WI38 (cell line): ENCODE measurements around the gene TMEM171.

ENCODE experiments used
- H3K4me3 ChIP-seq: 2 replicates; pipeline ENCODE4 v1.5.1; 2011; ENCODE audit warnings: low read depth, mild to moderate bottlenecking, control low read depth, low read length
- TF ChIP-seq, protein P1 (sequence below): IDR thresholded peaks from 2 replicates; pipeline ENCODE4 v1.5.1; 2012; ENCODE audit warnings: low read depth, mild to moderate bottlenecking, control low read depth, low read length

The TMEM171 gene

DNA sequence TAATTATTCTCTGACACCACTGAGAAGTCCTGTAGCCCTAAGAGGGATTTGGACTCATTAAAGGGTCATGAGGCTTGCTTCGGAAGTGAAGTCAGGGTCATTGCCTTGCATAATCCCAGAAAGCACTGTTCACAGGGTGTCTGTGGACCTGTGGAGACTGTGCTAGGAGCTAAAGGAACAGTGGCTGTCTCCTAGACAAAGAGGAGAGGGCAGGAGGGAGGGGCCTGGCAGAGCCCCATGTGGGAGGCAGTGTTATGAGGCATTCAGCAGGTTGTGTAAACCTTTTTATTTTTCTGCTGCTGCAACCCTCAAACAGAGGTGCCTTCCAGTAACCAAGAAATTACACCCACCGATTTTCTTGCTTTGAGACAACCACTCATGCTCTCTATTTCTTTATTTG is 55.9 kb downstream of the TMEM171 start:
- TF ChIP-seq, protein P1, sequence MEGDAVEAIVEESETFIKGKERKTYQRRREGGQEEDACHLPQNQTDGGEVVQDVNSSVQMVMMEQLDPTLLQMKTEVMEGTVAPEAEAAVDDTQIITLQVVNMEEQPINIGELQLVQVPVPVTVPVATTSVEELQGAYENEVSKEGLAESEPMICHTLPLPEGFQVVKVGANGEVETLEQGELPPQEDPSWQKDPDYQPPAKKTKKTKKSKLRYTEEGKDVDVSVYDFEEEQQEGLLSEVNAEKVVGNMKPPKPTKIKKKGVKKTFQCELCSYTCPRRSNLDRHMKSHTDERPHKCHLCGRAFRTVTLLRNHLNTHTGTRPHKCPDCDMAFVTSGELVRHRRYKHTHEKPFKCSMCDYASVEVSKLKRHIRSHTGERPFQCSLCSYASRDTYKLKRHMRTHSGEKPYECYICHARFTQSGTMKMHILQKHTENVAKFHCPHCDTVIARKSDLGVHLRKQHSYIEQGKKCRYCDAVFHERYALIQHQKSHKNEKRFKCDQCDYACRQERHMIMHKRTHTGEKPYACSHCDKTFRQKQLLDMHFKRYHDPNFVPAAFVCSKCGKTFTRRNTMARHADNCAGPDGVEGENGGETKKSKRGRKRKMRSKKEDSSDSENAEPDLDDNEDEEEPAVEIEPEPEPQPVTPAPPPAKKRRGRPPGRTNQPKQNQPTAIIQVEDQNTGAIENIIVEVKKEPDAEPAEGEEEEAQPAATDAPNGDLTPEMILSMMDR: no peak
- H3K4me3 ChIP-seq: no peak overlapping the region

DNA sequence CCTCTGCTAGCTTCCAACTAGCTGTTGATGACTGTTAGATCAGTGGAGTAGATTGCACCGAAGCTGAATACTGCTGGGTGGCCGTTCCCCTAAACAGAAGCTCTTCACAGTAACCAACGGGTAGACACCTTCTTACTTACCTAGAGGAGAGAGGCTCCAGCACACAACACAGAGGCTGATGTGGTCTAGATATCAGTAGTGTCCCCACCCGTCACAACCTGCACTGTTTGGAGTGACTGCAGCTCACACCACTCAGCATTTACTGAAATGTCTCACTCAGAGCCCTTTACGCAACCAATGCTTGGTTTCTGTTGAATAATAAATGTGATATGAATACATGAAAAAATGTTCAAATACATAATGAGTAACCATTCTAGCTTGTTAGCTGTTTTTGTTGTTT is 57.9 kb downstream of the TMEM171 start:
- no peak overlapping the region for H3K4me3 ChIP-seq
- TF ChIP-seq, protein P1: no peak

DNA sequence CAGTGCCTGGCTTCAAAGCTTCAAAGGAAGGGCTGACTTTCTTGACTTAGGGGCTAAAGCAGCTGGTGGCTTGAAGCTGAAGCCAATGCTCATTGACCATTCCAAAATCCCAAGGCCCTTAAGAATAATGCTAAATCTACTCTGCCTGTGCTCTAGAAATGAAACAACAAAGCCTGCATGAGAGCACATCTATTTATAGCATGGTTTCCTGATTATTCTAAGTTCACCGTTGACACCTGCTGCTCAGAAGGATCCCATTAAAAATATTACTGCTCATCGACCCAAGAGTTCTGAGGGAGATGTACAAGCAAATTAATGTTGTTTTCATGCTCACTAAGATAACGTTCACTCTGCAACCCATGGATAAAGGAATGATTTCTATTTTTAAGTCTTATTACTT is 59.4 kb downstream of the TMEM171 start:
- TF ChIP-seq, protein P1: no peak
- no peak overlapping the region for H3K4me3 ChIP-seq

DNA sequence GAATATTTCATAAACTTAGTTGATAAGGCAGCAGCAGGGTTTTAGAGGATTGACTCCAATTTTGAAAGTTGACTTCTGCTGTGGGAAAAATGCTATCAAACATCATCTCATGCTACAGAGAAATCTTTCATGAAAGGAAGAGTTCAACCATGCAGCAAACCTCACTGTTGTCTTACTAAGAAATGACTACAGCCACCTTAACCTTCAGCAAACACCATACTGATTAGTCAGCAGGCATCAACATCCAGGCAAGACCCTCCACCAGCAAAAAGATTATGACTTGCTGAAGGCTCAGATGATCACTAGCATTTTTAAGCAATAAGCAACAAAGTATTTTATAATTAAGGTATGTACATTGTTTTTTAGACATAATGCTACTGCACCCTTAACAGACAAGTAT is 60.2 kb downstream of the TMEM171 start:
- TF ChIP-seq, protein P1: no peak
- no peak overlapping the region for H3K4me3 ChIP-seq
